Endothelial cell of umbilical vein (primary cell): ENCODE data around the gene IGFBPL1. TPM values are rescaled to one million over a fixed set of nuclear protein-coding genes. Genes with fewer than 3 reads are reported as not detected.

Experiments
- BruUV-seq: library from RNA; stranded (reverse); fragments of 400-500 nt; replicated peaks from 2 replicates; lab custom pipeline; 2021; lab: Mats Ljungman, UMichigan
- CTCF ChIA-PET: fragments of 300-600, 350-600 bp; sonication (Branson Sonifier 250); formaldehyde crosslinking; loops from one replicate; lab custom pipeline; 2021; ENCODE audit warnings: antibody characterized with exemption, inconsistent platforms; lab: Charles Lee
- POLR2A ChIA-PET: fragments of 300-600, 350-600 bp; sonication (Branson Sonifier 250); formaldehyde crosslinking; loops from one replicate; lab custom pipeline; 2021; ENCODE audit warnings: antibody characterized with exemption, inconsistent platforms; lab: Charles Lee
- DNase-seq: peaks from one replicate; pipeline ENCODE4 v3.0.0-alpha.2; 2011; ENCODE audit warnings: low read depth, low spot score
- FAIRE-seq: peaks from 2 replicates; lab custom pipeline; 2011; peaks lifted over from hg19 to GRCh38; lab: Jason Lieb, UNC
- H2AFZ ChIP-seq: 2 replicates; pipeline ENCODE4 v1.6.0; 2012; ENCODE audit warnings: low read depth, low read length, control low read depth, inconsistent platforms
- H3K27ac ChIP-seq: 2 replicates; pipeline ENCODE4 v1.5.1; 2011; ENCODE audit warnings: low read depth, mild to moderate bottlenecking, control low read depth, low read length, moderate library complexity; ENCODE audit not compliant: insufficient read depth
- H3K27me3 ChIP-seq, 2 experiments: 2 replicates each; pipeline versions ENCODE4 v1.6.0 to v1.6.1; 2011; ENCODE audit warnings: low read length in 2 of 2, mixed read lengths in 1 of 2; ENCODE audit not compliant: control insufficient read depth in 2 of 2, insufficient read depth in 2 of 2
- H3K36me3 ChIP-seq, 2 experiments: 2 replicates in 1 of 2; 3 replicates in 1 of 2; pipeline ENCODE4 v1.5.1; 2011; ENCODE audit warnings: low read length in 2 of 2, mild to moderate bottlenecking in 1 of 2, moderate library complexity in 1 of 2; ENCODE audit not compliant: control insufficient read depth in 2 of 2, insufficient read depth in 2 of 2; ENCODE audit errors: extremely low read depth in 1 of 2
- H3K4me1 ChIP-seq: 3 replicates; pipeline ENCODE4 v1.5.1; 2011; ENCODE audit warnings: mild to moderate bottlenecking, low read length; ENCODE audit not compliant: control insufficient read depth, insufficient read depth; ENCODE audit errors: extremely low read depth
- H3K4me2 ChIP-seq: 2 replicates; pipeline ENCODE4 v1.6.1; 2011; ENCODE audit warnings: low read length, control low read depth, mixed read lengths; ENCODE audit not compliant: insufficient read depth
- H3K4me3 ChIP-seq, 3 experiments: fragments of 200-600 bp in 1 of 3; sonication (generic), shearing (Covaris generic) in 1 of 3; replicated peaks in 1 of 3; 2 replicates each; pipeline ENCODE4 v1.5.1; 2011 to 2016; ENCODE audit warnings: control low read depth in 3 of 3, low read length in 3 of 3, mild to moderate bottlenecking in 2 of 3, inconsistent platforms in 1 of 3, low read depth in 1 of 3, moderate library complexity in 1 of 3; ENCODE audit not compliant: insufficient read depth in 1 of 3
- H3K79me2 ChIP-seq: 2 replicates; pipeline ENCODE4 v1.6.0; 2012; ENCODE audit warnings: low read length, inconsistent platforms; ENCODE audit not compliant: control insufficient read depth, insufficient read depth
- H3K9ac ChIP-seq: replicated peaks from 2 replicates; pipeline ENCODE3; 2011; ENCODE audit warnings: low read length, control low read depth; ENCODE audit not compliant: insufficient read depth; ENCODE audit errors: extremely low read depth
- H3K9me1 ChIP-seq: replicated peaks from 3 replicates; pipeline ENCODE4 v1.6.0; 2011; ENCODE audit warnings: mild to moderate bottlenecking, low read length; ENCODE audit not compliant: control insufficient read depth, insufficient read depth; ENCODE audit errors: extremely low read depth
- H3K9me3 ChIP-seq: replicated peaks from 2 replicates; pipeline ENCODE4 v1.5.1; 2012; ENCODE audit warnings: low read length, inconsistent platforms; ENCODE audit not compliant: control insufficient read depth, insufficient read depth
- H4K20me1 ChIP-seq: replicated peaks from 2 replicates; pipeline ENCODE3; 2011; ENCODE audit warnings: mild to moderate bottlenecking, low read length; ENCODE audit not compliant: control insufficient read depth, insufficient read depth; ENCODE audit errors: extremely low read depth
- EZH2 ChIP-seq: IDR thresholded peaks from 2 replicates; pipeline ENCODE4 v1.6.1; 2012; ENCODE audit warnings: borderline replicate concordance, low read depth, mild to moderate bottlenecking, moderate library complexity, low read length, inconsistent platforms; ENCODE audit not compliant: severe bottlenecking
- GATA2 ChIP-seq: IDR thresholded peaks from 2 replicates; pipeline ENCODE4 v1.7.0; 2011; ENCODE audit warnings: low read depth, mild to moderate bottlenecking, moderate library complexity, mixed read lengths, low read length; ENCODE audit not compliant: insufficient read length, insufficient read depth
- MAX ChIP-seq: IDR thresholded peaks from 2 replicates; pipeline ENCODE4 v1.6.1; 2011; ENCODE audit not compliant: insufficient read depth, insufficient read length
- dilution Hi-C: fragments of 300-500 bp; cut with MboI; formaldehyde crosslinking; loops from one replicate; pipeline ENCODE4 v1.15.0; 2019; ENCODE audit warnings: low sequenced_read_pairs; ENCODE audit not compliant: extremely low pct_ligation_motif_present
- intact Hi-C: fragments of 100-400 bp; cut with micrococcal nuclease; formaldehyde crosslinking; loops from one replicate; pipeline ENCODE4 v1.10.0; 2022
- polyA plus RNA-seq, 4 experiments: library from polyadenylated mRNA; depleted of rRNA in 3 of 4; stranded (reverse) in 3 of 4; unstranded in 1 of 4; fragments of >200 nt; gene quantifications; 2 replicates each; pipeline versions ENCODE4 v1.2.1 to v1.2.3, GENCODE V29; 2011 to 2012; ENCODE audit warnings: missing spikeins in 1 of 4
- total RNA-seq: library from RNA; stranded (reverse); gene quantifications from 2 replicates; pipeline ENCODE4 v1.2.3, GENCODE V29; 2021

The IGFBPL1 gene
- total and polyA plus RNA-seq, 2 donors (not counting 3 experiments of a cell fraction or from before 2014, with no cell fraction given), result not detected

DNA sequence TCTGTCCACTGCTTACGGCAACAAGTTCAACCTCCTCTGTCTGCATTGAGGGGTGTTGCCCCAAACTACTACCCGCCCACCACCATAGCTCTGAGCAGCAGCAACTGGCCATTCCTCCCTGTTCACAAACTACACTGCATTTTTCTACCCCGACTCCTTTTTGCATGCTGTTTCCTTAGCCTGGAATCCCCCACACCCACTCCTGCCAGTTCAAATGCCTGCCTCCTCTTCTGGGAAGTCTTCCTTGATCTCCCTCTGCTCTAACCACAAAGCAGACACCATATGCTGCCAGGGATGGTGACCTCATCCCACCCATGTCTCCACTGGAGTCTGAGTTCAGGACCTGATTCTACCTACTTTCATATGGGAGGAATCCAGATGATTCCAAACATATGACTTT, 18.5 kb downstream of the IGFBPL1 start:
- FAIRE-seq (no peak), DNase-seq (no peak)
- no TSS peak for BruUV-seq
- no peak overlapping the region for H3K9ac ChIP-seq
- ChIA-PET CTCF (no interaction called here), POLR2A (no interaction called here)
- H4K20me1 ChIP-seq, result no peaks in the 10 kb centered on the region
- no peak overlapping the region for H3K4me2 ChIP-seq
- H3K36me3 ChIP-seq, result no peaks in the 10 kb centered on the region
- H3K4me3 ChIP-seq, result no peak overlapping the region
- no peak overlapping the region for H2AFZ ChIP-seq
- H3K4me1 ChIP-seq, result no peaks in the 10 kb centered on the region
- no peak for TF ChIP-seq MAX
- no peak for TF ChIP-seq EZH2
- no peaks in the 10 kb centered on the region for H3K9me1 ChIP-seq
- dilution Hi-C loops (no loop called here), intact Hi-C loops (no loop called here)
- H3K9me3 ChIP-seq, result no peaks in the 10 kb centered on the region
- H3K27me3 ChIP-seq, result peaks cover 8 to 11% of the 10 kb centered on the region in 2 experiments
- H3K27ac ChIP-seq, result no peak overlapping the region
- H3K79me2 ChIP-seq, result no peaks in the 10 kb centered on the region

- CTCF ChIA-PET, result interaction anchor here (0.9 to 1.2 kb wide), 2 partner anchors 11 to 30 kb away, joined by 3 read pairs; no protein-coding TSS in a partner anchor
Observed at GRCh38 chr9:38404314-38404713, 19.9 kb downstream of the IGFBPL1 start.

More at GRCh38 chr9:38404314-38404713, 19.9 kb downstream of the IGFBPL1 start:
- H3K9me3 ChIP-seq, result no peaks in the 10 kb centered on the region
- POLR2A ChIA-PET, result no interaction called here
- dilution Hi-C loops, result no loop called here
- H2AFZ ChIP-seq, result no peak overlapping the region
- FAIRE-seq, result no peak
- H3K9me1 ChIP-seq, result no peaks in the 10 kb centered on the region
- BruUV-seq, result no TSS peak
- peaks cover 8 to 9% of the 10 kb centered on the region in 2 experiments for H3K27me3 ChIP-seq
- H4K20me1 ChIP-seq, result no peaks in the 10 kb centered on the region
- no peak overlapping the region for H3K4me3 ChIP-seq
- H3K9ac ChIP-seq, result no peak overlapping the region
- no peak overlapping the region for H3K4me2 ChIP-seq
- intact Hi-C loops, result no loop called here
- H3K79me2 ChIP-seq, result no peaks in the 10 kb centered on the region
- H3K27ac ChIP-seq, result no peak overlapping the region
- DNase-seq, result no peak
- no peak for TF ChIP-seq EZH2
- no peak for TF ChIP-seq GATA2
- TF ChIP-seq MAX, result no peak
- no peaks in the 10 kb centered on the region for H3K36me3 ChIP-seq
- H3K4me1 ChIP-seq, result no peaks in the 10 kb centered on the region
